Endothelial cell of umbilical vein (primary cell): ENCODE data around the gene SMAP1. TPM values are rescaled to one million over a fixed set of nuclear protein-coding genes. Genes with fewer than 3 reads are reported as not detected.

Source experiments
- BruUV-seq: library from RNA; stranded (reverse); fragments of 400-500 nt; replicated peaks from 2 replicates; lab custom pipeline; 2021; lab: Mats Ljungman, UMichigan
- CTCF ChIA-PET: fragments of 300-600, 350-600 bp; sonication (Branson Sonifier 250); formaldehyde crosslinking; loops from one replicate; lab custom pipeline; 2021; ENCODE audit warnings: antibody characterized with exemption, inconsistent platforms; lab: Charles Lee
- POLR2A ChIA-PET: fragments of 300-600, 350-600 bp; sonication (Branson Sonifier 250); formaldehyde crosslinking; loops from one replicate; lab custom pipeline; 2021; ENCODE audit warnings: antibody characterized with exemption, inconsistent platforms; lab: Charles Lee
- DNase-seq: peaks from one replicate; pipeline ENCODE4 v3.0.0-alpha.2; 2011; ENCODE audit warnings: low read depth, low spot score
- FAIRE-seq: peaks from 2 replicates; lab custom pipeline; 2011; peaks lifted over from hg19 to GRCh38; lab: Jason Lieb, UNC
- H2AFZ ChIP-seq: 2 replicates; pipeline ENCODE4 v1.6.0; 2012; ENCODE audit warnings: low read depth, low read length, control low read depth, inconsistent platforms
- H3K27ac ChIP-seq: 2 replicates; pipeline ENCODE4 v1.5.1; 2011; ENCODE audit warnings: low read depth, mild to moderate bottlenecking, control low read depth, low read length, moderate library complexity; ENCODE audit not compliant: insufficient read depth
- H3K27me3 ChIP-seq, 2 experiments: 2 replicates each; pipeline versions ENCODE4 v1.6.0 to v1.6.1; 2011; ENCODE audit warnings: low read length in 2 of 2, mixed read lengths in 1 of 2; ENCODE audit not compliant: control insufficient read depth in 2 of 2, insufficient read depth in 2 of 2
- H3K36me3 ChIP-seq, 2 experiments: 2 replicates in 1 of 2; 3 replicates in 1 of 2; pipeline ENCODE4 v1.5.1; 2011; ENCODE audit warnings: low read length in 2 of 2, mild to moderate bottlenecking in 1 of 2, moderate library complexity in 1 of 2; ENCODE audit not compliant: control insufficient read depth in 2 of 2, insufficient read depth in 2 of 2; ENCODE audit errors: extremely low read depth in 1 of 2
- H3K4me1 ChIP-seq: 3 replicates; pipeline ENCODE4 v1.5.1; 2011; ENCODE audit warnings: mild to moderate bottlenecking, low read length; ENCODE audit not compliant: control insufficient read depth, insufficient read depth; ENCODE audit errors: extremely low read depth
- H3K4me2 ChIP-seq: 2 replicates; pipeline ENCODE4 v1.6.1; 2011; ENCODE audit warnings: low read length, control low read depth, mixed read lengths; ENCODE audit not compliant: insufficient read depth
- H3K4me3 ChIP-seq, 3 experiments: fragments of 200-600 bp in 1 of 3; sonication (generic), shearing (Covaris generic) in 1 of 3; replicated peaks in 1 of 3; 2 replicates each; pipeline ENCODE4 v1.5.1; 2011 to 2016; ENCODE audit warnings: control low read depth in 3 of 3, low read length in 3 of 3, mild to moderate bottlenecking in 2 of 3, inconsistent platforms in 1 of 3, low read depth in 1 of 3, moderate library complexity in 1 of 3; ENCODE audit not compliant: insufficient read depth in 1 of 3
- H3K79me2 ChIP-seq: 2 replicates; pipeline ENCODE4 v1.6.0; 2012; ENCODE audit warnings: low read length, inconsistent platforms; ENCODE audit not compliant: control insufficient read depth, insufficient read depth
- H3K9ac ChIP-seq: replicated peaks from 2 replicates; pipeline ENCODE3; 2011; ENCODE audit warnings: low read length, control low read depth; ENCODE audit not compliant: insufficient read depth; ENCODE audit errors: extremely low read depth
- H3K9me1 ChIP-seq: replicated peaks from 3 replicates; pipeline ENCODE4 v1.6.0; 2011; ENCODE audit warnings: mild to moderate bottlenecking, low read length; ENCODE audit not compliant: control insufficient read depth, insufficient read depth; ENCODE audit errors: extremely low read depth
- H3K9me3 ChIP-seq: replicated peaks from 2 replicates; pipeline ENCODE4 v1.5.1; 2012; ENCODE audit warnings: low read length, inconsistent platforms; ENCODE audit not compliant: control insufficient read depth, insufficient read depth
- H4K20me1 ChIP-seq: replicated peaks from 2 replicates; pipeline ENCODE3; 2011; ENCODE audit warnings: mild to moderate bottlenecking, low read length; ENCODE audit not compliant: control insufficient read depth, insufficient read depth; ENCODE audit errors: extremely low read depth
- EZH2 ChIP-seq: IDR thresholded peaks from 2 replicates; pipeline ENCODE4 v1.6.1; 2012; ENCODE audit warnings: borderline replicate concordance, low read depth, mild to moderate bottlenecking, moderate library complexity, low read length, inconsistent platforms; ENCODE audit not compliant: severe bottlenecking
- FOS ChIP-seq: IDR thresholded peaks from 2 replicates; pipeline ENCODE4 v1.6.1; 2011; ENCODE audit warnings: mild to moderate bottlenecking, low read length, moderate library complexity, borderline replicate concordance; ENCODE audit not compliant: insufficient read depth
- GATA2 ChIP-seq: IDR thresholded peaks from 2 replicates; pipeline ENCODE4 v1.7.0; 2011; ENCODE audit warnings: low read depth, mild to moderate bottlenecking, moderate library complexity, mixed read lengths, low read length; ENCODE audit not compliant: insufficient read length, insufficient read depth
- JUN ChIP-seq: IDR thresholded peaks from 2 replicates; pipeline ENCODE4 v1.6.1; 2011; ENCODE audit warnings: borderline replicate concordance, low read depth; ENCODE audit not compliant: insufficient read length, insufficient read depth
- MYC ChIP-seq: IDR thresholded peaks from one replicate; pipeline ENCODE4 v1.6.1; 2011; ENCODE audit warnings: mild to moderate bottlenecking, low read depth, low read length
- POLR2A ChIP-seq: IDR thresholded peaks from 2 replicates; pipeline ENCODE4 v1.6.1; 2012; ENCODE audit warnings: low read depth, mild to moderate bottlenecking, control low read depth, low read length
- POLR2AphosphoS5 ChIP-seq: IDR thresholded peaks from 2 replicates; pipeline ENCODE4 v1.6.1; 2012; ENCODE audit warnings: low read depth, mild to moderate bottlenecking, control low read depth, low read length, moderate library complexity; ENCODE audit not compliant: insufficient read depth
- dilution Hi-C: fragments of 300-500 bp; cut with MboI; formaldehyde crosslinking; loops from one replicate; pipeline ENCODE4 v1.15.0; 2019; ENCODE audit warnings: low sequenced_read_pairs; ENCODE audit not compliant: extremely low pct_ligation_motif_present
- intact Hi-C: fragments of 100-400 bp; cut with micrococcal nuclease; formaldehyde crosslinking; loops from one replicate; pipeline ENCODE4 v1.10.0; 2022
- polyA plus RNA-seq, 4 experiments: library from polyadenylated mRNA; depleted of rRNA in 3 of 4; stranded (reverse) in 3 of 4; unstranded in 1 of 4; fragments of >200 nt; gene quantifications; 2 replicates each; pipeline versions ENCODE4 v1.2.1 to v1.2.3, GENCODE V29; 2011 to 2012; ENCODE audit warnings: missing spikeins in 1 of 4
- total RNA-seq: library from RNA; stranded (reverse); gene quantifications from 2 replicates; pipeline ENCODE4 v1.2.3, GENCODE V29; 2021
- TF ChIP-seq, protein P1 (sequence below), 2 donors: IDR thresholded peaks; 1 replicate in 1 of 2; 2 replicates in 1 of 2; pipeline ENCODE4 v1.5.1; 2011; ENCODE audit warnings: low read length in 2 of 2, mild to moderate bottlenecking in 2 of 2, moderate library complexity in 2 of 2, control low read depth in 1 of 2, inconsistent platforms in 1 of 2, low read depth in 1 of 2; ENCODE audit not compliant: insufficient read depth in 1 of 2; ENCODE audit errors: extremely low read depth in 1 of 2
- TF ChIP-seq, protein P2 (sequence below): IDR thresholded peaks from 2 replicates; pipeline ENCODE4 v1.6.1; 2011; ENCODE audit not compliant: insufficient read depth, insufficient read length

SMAP1 gene
- total and polyA plus RNA-seq, 2 donors (not counting 3 experiments of a cell fraction or from before 2014, with no cell fraction given): 14.6 to 24.6 TPM

DNA sequence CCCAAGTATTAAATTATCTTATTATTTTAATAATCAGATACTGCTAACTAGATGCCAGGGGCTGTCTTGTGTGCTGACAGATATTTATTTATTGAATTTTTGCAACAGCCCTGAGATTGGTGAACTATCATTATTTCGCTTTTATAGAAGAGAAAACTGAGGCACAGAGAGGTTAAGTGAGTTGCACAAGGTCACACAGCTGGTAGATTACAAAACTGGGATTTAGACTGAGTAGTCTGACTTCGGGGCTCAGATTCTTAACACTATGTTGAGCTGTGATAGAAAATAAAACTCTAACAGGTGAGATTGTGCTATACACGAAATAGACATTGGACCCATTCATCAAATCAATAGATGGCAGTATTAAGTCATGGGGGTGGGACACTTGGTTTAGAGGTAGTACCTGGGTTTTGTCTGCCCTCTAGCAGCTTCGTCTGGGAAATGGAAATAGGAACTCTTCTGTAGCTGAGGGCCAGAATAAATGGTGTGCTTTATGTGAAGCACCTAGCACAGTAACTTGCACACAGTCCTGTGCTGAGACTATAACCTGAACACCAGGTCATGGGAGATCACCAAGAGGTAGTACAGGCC lies 175.7 kb downstream of the SMAP1 start:
- dilution Hi-C loops (no loop called here), intact Hi-C loops (no loop called here)
- Histone ChIP-seq H3K79me2 (no peaks in the 10 kb centered on the region), H3K27ac (no peak overlapping the region), H3K9me3 (no peaks in the 10 kb centered on the region), H3K4me2 (no peak overlapping the region), H3K9me1 (no peaks in the 10 kb centered on the region), H3K4me1 (no peaks in the 10 kb centered on the region), H3K27me3 (no peaks in the 10 kb centered on the region), H3K36me3 (no peaks in the 10 kb centered on the region), H3K4me3 (no peak overlapping the region), H3K9ac (no peak overlapping the region), H2AFZ (no peak overlapping the region), H4K20me1 (no peaks in the 10 kb centered on the region)
- POLR2A ChIA-PET: no interaction called here
- no peak for TF ChIP-seq POLR2A
- TF ChIP-seq, protein P1, sequence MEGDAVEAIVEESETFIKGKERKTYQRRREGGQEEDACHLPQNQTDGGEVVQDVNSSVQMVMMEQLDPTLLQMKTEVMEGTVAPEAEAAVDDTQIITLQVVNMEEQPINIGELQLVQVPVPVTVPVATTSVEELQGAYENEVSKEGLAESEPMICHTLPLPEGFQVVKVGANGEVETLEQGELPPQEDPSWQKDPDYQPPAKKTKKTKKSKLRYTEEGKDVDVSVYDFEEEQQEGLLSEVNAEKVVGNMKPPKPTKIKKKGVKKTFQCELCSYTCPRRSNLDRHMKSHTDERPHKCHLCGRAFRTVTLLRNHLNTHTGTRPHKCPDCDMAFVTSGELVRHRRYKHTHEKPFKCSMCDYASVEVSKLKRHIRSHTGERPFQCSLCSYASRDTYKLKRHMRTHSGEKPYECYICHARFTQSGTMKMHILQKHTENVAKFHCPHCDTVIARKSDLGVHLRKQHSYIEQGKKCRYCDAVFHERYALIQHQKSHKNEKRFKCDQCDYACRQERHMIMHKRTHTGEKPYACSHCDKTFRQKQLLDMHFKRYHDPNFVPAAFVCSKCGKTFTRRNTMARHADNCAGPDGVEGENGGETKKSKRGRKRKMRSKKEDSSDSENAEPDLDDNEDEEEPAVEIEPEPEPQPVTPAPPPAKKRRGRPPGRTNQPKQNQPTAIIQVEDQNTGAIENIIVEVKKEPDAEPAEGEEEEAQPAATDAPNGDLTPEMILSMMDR (IDR thresholded peaks at IDR 0.05; ENCODE audit: extremely low read depth in 1 of 2, insufficient read depth in 1 of 2, low read depth in 1 of 2, low read length in 2 of 2): no peak
- BruUV-seq: no TSS peak
- CTCF ChIA-PET: interaction anchor here (0.6 to 2.3 kb wide), 2 partner anchors 11 to 473 kb away, joined by 4 to 6 read pairs; no protein-coding TSS in a partner anchor
- no peak for DNase-seq
- no peak for FAIRE-seq

DNA sequence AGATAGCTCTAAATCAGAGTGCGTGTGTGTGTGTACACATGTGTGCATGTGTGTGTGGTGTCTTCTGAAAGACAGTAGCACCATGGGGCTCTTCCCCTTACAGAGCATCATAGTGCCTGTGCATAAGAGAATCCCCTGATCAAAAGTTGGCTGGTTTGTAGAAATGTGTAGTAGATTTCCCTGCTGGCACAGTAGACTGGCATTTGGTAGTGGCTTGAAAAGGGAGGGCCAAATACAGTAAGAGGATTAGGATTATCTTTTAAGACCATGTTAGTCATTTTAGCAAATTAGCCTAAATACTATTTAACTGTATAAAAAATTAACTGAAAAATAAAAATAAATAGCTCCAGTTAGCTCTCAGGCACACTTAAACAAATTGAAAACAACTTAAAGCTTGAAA lies 176.6 kb downstream of the SMAP1 start:
- no peaks in the 10 kb centered on the region for H3K27me3 ChIP-seq
- H3K27ac ChIP-seq: no peak overlapping the region
- H3K4me3 ChIP-seq: no peak overlapping the region
- intact Hi-C loops: no loop called here
- no peak for DNase-seq
- H2AFZ ChIP-seq: no peak overlapping the region
- ChIA-PET POLR2A (no interaction called here), CTCF (interaction anchor here (2.3 kb wide), 1 partner anchor 12 kb away, joined by 6 read pairs; no protein-coding TSS in a partner anchor)
- no TSS peak for BruUV-seq
- H3K4me2 ChIP-seq: no peak overlapping the region
- no peaks in the 10 kb centered on the region for H3K9me1 ChIP-seq
- no peaks in the 10 kb centered on the region for H3K79me2 ChIP-seq
- no peak for FAIRE-seq
- H3K9ac ChIP-seq: no peak overlapping the region
- no peaks in the 10 kb centered on the region for H3K36me3 ChIP-seq
- TF ChIP-seq POLR2AphosphoS5 (no peak), EZH2 (no peak), GATA2 (no peak), MYC (no peak), JUN (no peak), POLR2A (no peak), FOS (no peak)
- TF ChIP-seq, protein P2, sequence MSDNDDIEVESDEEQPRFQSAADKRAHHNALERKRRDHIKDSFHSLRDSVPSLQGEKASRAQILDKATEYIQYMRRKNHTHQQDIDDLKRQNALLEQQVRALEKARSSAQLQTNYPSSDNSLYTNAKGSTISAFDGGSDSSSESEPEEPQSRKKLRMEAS: no peak
- TF ChIP-seq, protein P1 (IDR thresholded peaks at IDR 0.05; ENCODE audit: extremely low read depth in 1 of 2, insufficient read depth in 1 of 2, low read depth in 1 of 2, low read length in 2 of 2): no peak
- dilution Hi-C loops: no loop called here
- H3K9me3 ChIP-seq: no peaks in the 10 kb centered on the region
- no peaks in the 10 kb centered on the region for H3K4me1 ChIP-seq
- no peaks in the 10 kb centered on the region for H4K20me1 ChIP-seq
